GM10266 (cell line): ENCODE results near the gene PRKCI.
A peak's percentile ranks its signal among the peaks of the same experiment; 100 is the strongest.

Experiments
- DNase-seq: peaks from one replicate; pipeline ENCODE4 v3.0.0; 2012; ENCODE audit errors: extremely low spot score
- CTCF ChIP-seq: IDR thresholded peaks from 2 replicates; pipeline ENCODE4 v1.5.1; 2012; ENCODE audit warnings: mild to moderate bottlenecking, low read depth; ENCODE audit not compliant: control insufficient read depth, insufficient read depth; ENCODE audit errors: missing control alignments

PRKCI gene

GRCh38 chr3:170207717-170208116 is 14.5 kb upstream of the PRKCI start:
- TF ChIP-seq CTCF, result no peak
- DNase-seq, result no peak

DNA sequence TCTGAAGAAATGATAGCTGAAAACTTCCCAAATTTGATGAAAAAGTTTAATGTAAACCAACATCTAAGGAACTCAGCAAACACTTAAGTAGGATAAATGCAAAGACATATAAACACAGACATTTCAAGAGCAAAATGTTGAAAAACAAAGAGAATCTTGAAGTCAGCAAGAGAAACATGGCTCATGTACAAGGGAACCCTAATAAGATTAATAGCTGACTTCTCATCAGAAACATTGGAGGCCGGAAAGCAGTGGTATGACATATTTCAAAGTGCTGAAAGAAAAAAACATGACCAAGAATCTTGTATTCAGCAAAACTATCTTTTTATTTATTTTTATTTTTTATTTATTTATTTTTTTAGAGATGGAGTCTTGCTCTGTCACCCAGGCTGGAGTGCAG is 10.6 kb upstream of the PRKCI start:
- no peak for DNase-seq
- TF ChIP-seq CTCF, result no peak

DNA sequence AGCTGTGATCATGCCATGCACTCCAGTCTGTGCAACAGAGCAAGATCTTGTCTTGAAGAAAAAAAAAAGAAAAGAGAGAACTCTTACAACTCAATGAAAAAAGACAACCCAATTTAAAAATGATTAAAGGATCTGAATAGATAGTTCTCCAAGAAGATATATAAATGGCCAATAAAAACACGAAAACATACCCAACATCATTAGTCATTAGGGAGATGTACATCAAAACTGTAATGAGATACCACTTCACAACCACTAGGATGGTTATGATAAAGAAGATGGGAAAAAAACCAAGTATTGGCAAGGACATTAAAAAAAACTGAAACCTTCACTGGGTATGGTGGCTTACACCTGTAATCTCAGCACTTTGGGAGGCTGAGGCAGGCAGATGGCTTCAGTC is 2.4 kb upstream of the PRKCI start:
- DNase-seq, result no peak
- no peak for TF ChIP-seq CTCF

GRCh38 chr3:170220871-170221270 is 1.4 kb upstream of the PRKCI start:
- no peak for TF ChIP-seq CTCF

DNA sequence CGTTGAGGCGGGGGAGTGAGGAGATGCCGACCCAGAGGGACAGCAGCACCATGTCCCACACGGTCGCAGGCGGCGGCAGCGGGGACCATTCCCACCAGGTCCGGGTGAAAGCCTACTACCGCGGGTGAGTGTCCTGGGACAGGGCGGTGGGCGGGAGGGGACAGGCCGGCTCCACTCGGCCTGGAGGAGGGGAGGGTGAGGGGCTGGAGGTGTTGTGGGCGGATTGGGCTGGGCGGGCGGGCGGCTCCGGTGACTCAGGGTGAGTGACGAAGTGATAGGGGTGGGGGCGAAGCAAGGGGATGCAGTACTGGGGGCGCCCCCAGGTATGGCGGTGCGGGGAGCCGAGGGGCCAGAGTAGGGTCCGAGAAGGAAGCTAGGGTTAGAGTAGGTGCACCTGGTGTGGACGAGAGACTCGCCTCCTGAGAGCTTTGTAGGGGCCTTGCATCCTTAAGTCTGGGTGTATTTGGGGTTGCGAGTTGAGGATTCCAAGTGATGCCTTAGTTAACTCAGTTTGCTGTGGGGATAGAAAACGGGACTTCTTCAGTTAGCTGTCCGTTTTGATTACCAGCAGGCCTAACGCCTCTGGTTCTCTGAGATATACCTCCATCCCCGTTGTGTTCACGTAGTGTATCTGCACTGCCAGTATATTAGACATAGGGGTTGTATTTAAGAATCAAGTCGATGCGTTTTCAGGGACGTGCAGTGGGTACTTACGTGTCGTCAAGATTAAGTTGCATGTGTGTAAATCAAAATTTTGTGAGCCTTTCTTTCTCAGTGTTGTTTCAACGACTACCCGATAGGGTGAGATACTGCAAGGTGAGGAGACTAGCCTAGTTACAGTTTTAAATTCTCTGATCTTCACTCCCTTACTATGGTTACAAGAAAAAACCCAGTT is 670 bp downstream of the PRKCI start:
- peak; percentile 72 for DNase-seq

More at GRCh38 chr3:170220871-170221270, 1.4 kb upstream of the PRKCI start:
- no peak for DNase-seq

DNA sequence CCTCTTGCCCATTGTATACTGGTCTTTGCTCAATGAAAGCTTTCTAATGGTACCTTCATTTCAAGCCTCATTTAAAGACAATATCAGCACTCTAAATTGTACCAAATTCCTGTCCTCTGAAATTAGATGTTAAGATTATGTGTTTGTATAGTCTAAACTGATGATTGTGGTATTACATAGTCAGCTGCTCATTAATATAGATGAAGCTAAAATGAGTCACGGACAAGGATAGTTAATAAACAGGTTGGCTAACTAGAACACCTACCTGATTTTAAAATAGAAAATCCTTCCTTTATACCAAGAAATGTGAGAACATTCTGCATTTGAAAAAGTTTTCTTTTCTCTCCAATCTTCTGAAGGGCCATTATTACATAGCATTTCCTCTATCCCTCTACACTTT is 2.9 kb downstream of the PRKCI start:
- no peak for DNase-seq
- TF ChIP-seq CTCF, result no peak

More for the DNA sequence above, 670 bp downstream of the PRKCI start:
- TF ChIP-seq CTCF, result no peak

DNA sequence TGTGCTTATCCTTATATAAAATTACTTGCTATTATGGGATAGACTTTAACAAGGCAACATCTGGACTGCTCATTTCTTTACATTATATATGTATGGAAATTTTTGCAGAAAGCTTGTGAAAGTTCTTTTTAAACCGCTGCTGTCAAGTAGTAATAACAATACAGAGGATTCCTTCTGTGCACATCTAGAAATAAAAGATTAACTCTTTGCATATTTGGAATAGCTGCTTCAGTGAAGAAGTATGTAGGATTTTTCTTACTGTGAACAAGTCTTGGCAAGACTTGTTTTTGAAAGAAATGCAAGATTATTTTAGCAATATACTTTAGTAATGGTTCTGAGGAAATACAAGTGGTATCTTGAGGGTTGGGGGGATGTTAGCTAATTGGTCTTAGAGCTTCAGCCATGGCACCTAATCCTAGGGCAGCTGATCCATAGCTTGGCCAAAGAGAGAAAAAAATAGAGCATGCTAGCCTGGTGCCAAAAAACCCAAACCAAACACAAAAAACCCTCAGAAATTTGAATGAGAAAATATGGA is 4.3 kb downstream of the PRKCI start:
- DNase-seq, result no peak
- no peak for TF ChIP-seq CTCF
